HG02678 (cell line): Measurements from ENCODE around the gene HDHD3.
"Not testable (repeated sequence)": the region's sequence is repeated elsewhere in the genome, so short reads cannot be mapped to it uniquely, and the experiment has no call there.

Experiments used
- ATAC-seq: cut with Tn5 transposase; IDR thresholded peaks from one replicate; pipeline ENCODE4 v1.9.1; 2021; ENCODE audit warnings: mild to moderate bottlenecking, moderate library complexity; ENCODE audit not compliant: unreplicated experiment

The HDHD3 gene

DNA sequence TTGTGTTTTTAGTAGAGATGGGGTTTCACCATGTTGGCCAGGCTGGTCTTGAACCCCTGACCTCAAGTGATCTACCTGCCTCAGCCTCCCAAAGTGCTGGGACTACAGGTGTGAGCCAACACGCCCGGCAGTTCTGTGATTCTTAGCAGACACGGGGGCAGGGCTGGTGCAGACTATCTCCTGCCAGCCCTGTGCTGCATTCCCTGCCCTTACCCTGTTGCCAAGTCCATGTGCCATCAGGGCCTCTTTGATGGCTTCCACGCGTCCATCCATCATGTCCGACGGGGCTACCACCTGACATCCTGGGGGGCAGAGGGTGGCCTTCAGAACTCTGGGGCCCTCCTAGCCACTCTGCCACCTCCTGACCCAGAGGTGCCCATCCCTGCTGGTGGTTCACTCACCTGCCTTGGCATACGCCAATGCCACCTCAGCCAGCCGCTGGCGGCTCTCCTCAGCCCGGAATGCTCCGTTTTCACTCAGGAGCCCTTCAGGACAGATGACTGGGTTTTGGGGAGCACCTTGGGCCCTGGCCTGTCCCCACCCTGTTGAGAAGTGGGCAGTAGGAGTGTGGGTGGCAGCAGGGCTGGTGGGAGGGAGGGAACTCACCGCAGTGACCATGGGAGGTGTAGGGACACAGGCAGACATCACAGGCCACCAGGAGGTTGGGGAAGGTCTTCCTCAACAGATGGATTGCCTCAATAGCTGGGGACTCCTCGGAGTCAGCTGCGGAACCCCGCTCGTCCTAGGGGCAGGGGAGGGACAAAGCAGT, 13.6 kb upstream of the HDHD3 start:
- no peak for ATAC-seq

DNA sequence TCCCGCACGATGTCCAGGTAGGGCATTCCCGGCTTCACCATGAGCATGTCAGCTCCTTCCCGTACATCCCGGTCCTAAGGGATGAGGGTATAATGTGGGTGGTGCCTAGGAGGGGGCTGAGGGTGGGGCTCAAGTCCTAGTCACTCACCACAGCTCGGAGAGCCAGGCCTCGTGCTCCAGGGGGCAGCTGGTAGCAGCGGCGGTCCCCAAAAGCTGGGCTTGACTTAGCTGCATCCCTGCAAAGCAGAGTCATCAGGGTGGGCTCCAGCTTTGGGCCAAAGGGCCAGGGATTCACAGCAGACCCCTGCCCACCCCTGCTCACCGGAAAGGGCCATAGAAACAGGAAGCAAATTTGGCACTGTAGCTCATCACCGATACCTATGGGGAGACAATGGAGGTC, 12.7 kb upstream of the HDHD3 start:
- no peak for ATAC-seq

- no peak for ATAC-seq
These were observed 12.0 kb upstream of the HDHD3 start for GRCh38 chr9:113388833-113389232.

GRCh38 chr9:113387560-113388230, 10.9 kb upstream of the HDHD3 start:
- no peak for ATAC-seq

- ATAC-seq: no peak
These were observed 10.0 kb upstream of the HDHD3 start for GRCh38 chr9:113386571-113387393.

- ATAC-seq: no peak
These were observed 5.2 kb upstream of the HDHD3 start for GRCh38 chr9:113381909-113382411.

DNA sequence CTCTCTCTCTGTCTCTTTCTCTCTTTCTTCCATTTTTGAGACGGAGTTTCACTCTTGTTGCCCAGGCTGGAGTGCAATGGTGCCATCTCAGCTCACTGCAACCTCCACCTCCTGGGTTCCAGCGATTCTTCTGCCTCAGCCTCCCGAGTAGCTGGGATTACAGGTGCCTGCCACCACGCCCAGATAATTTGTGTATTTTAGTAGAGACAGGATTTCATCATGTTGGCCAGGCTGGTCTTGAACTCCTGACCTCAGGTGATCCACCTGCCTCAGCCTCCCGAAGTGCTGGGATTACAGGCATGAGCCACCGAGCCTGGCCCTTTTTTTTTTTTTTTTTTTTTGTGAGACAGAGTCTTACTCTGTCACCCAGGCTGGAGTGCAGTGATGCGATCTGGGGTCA, 4.7 kb upstream of the HDHD3 start:
- not testable (repeated sequence) for ATAC-seq

GRCh38 chr9:113380869-113381378, 4.1 kb upstream of the HDHD3 start:
- peak; percentile 51 for ATAC-seq

GRCh38 chr9:113379829-113380210, 3.0 kb upstream of the HDHD3 start:
- ATAC-seq: not testable (repeated sequence)

DNA sequence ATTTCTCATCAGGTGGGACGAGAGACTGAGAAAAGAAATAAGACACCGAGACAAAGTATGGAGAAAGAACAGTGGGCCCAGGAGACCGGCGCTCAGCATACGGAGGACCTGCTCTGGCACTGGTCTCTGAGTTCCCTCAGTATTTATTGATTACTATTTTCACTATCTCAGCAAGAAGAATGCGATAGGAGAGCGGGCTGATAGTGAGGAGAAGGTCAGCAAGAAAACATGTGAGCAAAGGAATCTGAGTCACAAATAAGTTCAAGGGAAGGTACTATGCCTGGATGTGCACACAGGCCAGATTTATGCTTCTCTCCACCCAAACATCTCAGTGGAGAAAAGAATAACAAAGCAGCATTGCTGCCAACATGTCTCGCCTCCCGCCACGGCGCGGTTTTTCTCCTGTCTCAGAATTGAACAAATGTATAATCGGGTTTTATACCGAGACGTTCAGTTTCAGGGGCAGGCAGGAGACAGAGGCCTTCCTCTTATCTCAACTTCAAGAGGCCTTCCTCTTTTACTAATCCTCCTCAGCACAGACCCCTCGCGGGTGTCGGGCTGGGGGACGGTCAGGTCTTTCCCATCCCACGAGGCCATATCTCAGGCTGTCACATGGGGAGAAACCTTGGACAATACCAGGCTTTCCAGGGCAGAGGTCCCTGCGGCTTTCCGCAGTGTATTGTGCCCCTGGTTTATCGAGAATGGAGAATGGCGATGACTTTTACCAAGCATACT, 2.5 kb upstream of the HDHD3 start:
- ATAC-seq: not testable (repeated sequence)

DNA sequence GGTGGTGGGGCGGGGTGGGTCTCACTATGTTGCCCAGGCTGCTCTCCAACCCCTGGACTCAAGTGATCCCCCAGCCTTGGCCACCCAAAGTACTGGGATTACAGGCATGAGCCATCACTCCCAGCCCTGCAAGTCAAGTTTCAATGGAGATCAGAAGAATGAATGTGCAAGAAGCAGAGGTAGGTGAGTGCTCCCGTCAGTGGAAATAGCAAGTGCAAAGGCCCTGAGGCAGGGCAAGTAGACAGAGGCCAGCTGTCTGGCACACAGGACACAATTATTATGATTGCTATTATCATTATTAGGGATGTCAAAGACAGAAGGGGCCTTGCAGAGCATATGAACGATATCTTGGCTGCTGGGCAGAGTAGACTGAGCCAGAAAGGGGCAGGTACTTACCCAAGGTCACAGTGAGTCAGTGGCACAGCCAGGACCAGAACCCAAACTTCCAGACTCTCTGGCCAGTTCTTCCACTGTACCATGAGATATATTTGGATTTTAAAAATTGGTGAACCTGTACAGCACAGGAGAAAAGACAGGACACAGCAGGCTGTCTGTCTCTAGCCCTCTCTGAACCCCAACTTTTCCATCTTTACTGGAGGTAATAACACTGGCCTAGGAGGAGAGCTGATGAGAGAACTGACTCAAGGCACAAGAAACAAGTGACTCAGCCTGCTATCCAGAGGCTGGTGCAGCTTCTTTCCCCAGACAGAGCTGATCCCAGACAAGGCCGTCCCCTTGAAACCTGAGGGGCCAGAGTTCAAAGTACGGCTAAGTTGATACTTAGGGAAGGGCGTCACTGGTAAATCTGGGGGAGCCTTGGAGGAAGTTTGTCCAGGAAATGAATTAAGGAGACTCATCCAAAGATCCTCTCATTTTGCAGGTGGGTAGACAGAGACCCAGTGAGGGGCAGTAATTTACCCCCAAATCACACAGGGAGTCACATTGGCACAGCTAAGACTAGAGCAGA, 1.4 kb downstream of the HDHD3 start:
- no peak for ATAC-seq

GRCh38 chr9:113373676-113374392, 3.0 kb downstream of the HDHD3 start:
- ATAC-seq: no peak

- no peak for ATAC-seq
These were observed 3.5 kb downstream of the HDHD3 start for GRCh38 chr9:113373256-113373655.

DNA sequence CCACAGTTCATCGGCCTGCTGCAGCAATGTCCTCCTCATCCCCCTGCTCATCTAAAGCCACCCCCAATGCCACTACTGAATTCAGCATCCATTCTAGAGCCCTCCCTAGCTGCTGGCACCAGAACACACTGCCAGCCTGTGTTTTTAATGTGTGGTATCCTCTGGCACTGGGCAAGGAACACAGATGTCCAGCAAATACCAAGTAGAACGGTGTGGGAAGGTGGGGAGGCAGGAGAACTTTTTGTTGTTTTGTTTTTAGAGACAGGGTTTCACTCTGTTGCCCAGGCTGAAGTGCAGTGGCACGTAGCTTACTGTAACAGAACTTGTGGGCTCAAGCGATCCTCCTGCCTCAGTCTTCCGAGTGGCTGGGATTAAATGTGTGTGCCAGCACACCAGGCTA, 4.7 kb downstream of the HDHD3 start:
- ATAC-seq: no peak

DNA sequence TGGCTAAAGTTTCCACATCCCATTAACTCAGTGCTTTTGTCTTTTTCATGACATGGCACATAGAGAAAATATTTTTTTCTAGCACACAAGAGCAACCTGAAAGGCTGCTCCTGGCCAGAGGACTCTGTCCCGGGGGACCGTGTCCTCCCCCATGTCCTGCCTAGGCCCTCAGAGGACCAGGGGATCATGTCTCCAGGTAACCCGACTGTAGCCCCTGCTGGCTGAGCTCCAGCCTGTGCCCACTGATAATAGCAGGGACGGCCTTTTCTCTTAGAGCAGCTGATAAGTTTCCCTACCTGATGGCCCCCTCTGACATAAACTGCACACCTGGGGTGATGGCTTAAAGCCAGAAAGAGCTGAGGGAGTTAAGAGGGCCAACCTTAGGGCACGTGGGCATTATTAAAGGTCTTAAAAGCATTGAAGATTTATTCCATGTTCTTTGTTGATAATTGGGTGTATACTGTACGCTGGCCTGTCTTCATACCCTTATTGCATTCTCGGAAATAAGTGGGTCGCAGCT, 5.9 kb downstream of the HDHD3 start:
- no peak for ATAC-seq

- ATAC-seq: no peak
These were observed 7.0 kb downstream of the HDHD3 start for GRCh38 chr9:113369855-113370140.

GRCh38 chr9:113368982-113369854, 7.6 kb downstream of the HDHD3 start:
- no peak for ATAC-seq
